Measurements from ENCODE around the gene VAPA. TPM values are rescaled to one million over a fixed set of nuclear protein-coding genes. Genes with fewer than 3 reads are reported as not detected.

The VAPA gene
- total and polyA plus RNA-seq, 2 donors (not counting 3 experiments of a cell fraction or from before 2014, with no cell fraction given): 105 to 163 TPM

GRCh38 chr18:9916077-9916639, 2.3 kb downstream of the VAPA start:
- Histone ChIP-seq H3K27me3 (ENCODE audit: control insufficient read depth in 2 of 2, insufficient read depth in 2 of 2, low read length in 2 of 2) (no peaks in the 10 kb centered on the region), H3K4me2 (ENCODE audit: insufficient read depth, low read length) (peak overlapping the region; percentile 99), H3K27ac (ENCODE audit: insufficient read depth, low read depth, low read length) (peak overlapping the region; percentile 94), H2AFZ (ENCODE audit: low read depth, low read length) (no peak overlapping the region), H3K36me3 (ENCODE audit: control insufficient read depth in 2 of 2, extremely low read depth in 1 of 2, insufficient read depth in 2 of 2, low read length in 2 of 2) (no peaks in the 10 kb centered on the region), H4K20me1 (replicated peaks; ENCODE audit: control insufficient read depth, extremely low read depth, insufficient read depth, low read length) (peaks cover 16% of the 10 kb centered on the region), H3K9ac (replicated peaks; ENCODE audit: extremely low read depth, insufficient read depth, low read length) (peak overlapping the region; percentile 88), H3K9me1 (replicated peaks; ENCODE audit: control insufficient read depth, extremely low read depth, insufficient read depth, low read length) (no peaks in the 10 kb centered on the region), H3K4me1 (ENCODE audit: control insufficient read depth, extremely low read depth, insufficient read depth, low read length) (peaks cover 42% of the 10 kb centered on the region), H3K79me2 (ENCODE audit: control insufficient read depth, insufficient read depth, low read length) (peaks cover 70% of the 10 kb centered on the region), H3K4me3 (replicated peaks in 1 of 3; ENCODE audit: insufficient read depth in 1 of 3, low read depth in 1 of 3, low read length in 3 of 3) (peak overlapping the region; percentile 78 to 99 (median 89)), H3K9me3 (replicated peaks; ENCODE audit: control insufficient read depth, insufficient read depth, low read length) (no peaks in the 10 kb centered on the region)
- BruUV-seq (replicated peaks): no TSS peak
- dilution Hi-C loops (cut with MboI; ENCODE audit: extremely low pct_ligation_motif_present, low sequenced_read_pairs) (no loop called here), intact Hi-C loops (cut with micrococcal nuclease) (no loop called here)
- FAIRE-seq: no peak
- DNase-seq (ENCODE audit: low read depth, low spot score): peak; percentile 82
- CTCF ChIA-PET: interaction anchor here (1.0 to 1.8 kb wide), 3 partner anchors 35 to 341 kb away, joined by 4 to 5 read pairs (median 4); no protein-coding TSS in a partner anchor
- TF ChIP-seq POLR2A (IDR thresholded peaks at IDR 0.05; ENCODE audit: low read depth, low read length) (no peak), MAX (IDR thresholded peaks at IDR 0.05; ENCODE audit: insufficient read depth, insufficient read length) (no peak), EZH2 (IDR thresholded peaks at IDR 0.05; ENCODE audit: borderline replicate concordance, low read depth, low read length, severe bottlenecking) (no peak), GATA2 (IDR thresholded peaks at IDR 0.05; ENCODE audit: insufficient read depth, insufficient read length, low read depth, low read length) (no peak), MYC (IDR thresholded peaks at IDR 0.05; ENCODE audit: low read depth, low read length) (no peak), JUN (IDR thresholded peaks at IDR 0.05; ENCODE audit: borderline replicate concordance, insufficient read depth, insufficient read length, low read depth) (no peak), POLR2AphosphoS5 (IDR thresholded peaks at IDR 0.05; ENCODE audit: insufficient read depth, low read depth, low read length) (no peak), CTCF (IDR thresholded peaks at IDR 0.05; ENCODE audit: extremely low read depth in 1 of 2, insufficient read depth in 1 of 2, low read depth in 1 of 2, low read length in 2 of 2) (no peak), FOS (IDR thresholded peaks at IDR 0.05; ENCODE audit: borderline replicate concordance, insufficient read depth, low read length) (no peak)
- POLR2A ChIA-PET: interaction anchor here (0.6 kb wide), 1 partner anchor 70 kb away, joined by 3 read pairs; no protein-coding TSS in a partner anchor
